K562 (cell line): ENCODE data around the gene DNMT1. TPM values are rescaled to one million over a fixed set of nuclear protein-coding genes. Genes with fewer than 3 reads are reported as not detected.

ENCODE experiments used
- ATAC-seq: fragments of 200-7000 bp; cut with Tn5 transposase; 3 replicates; pipeline ENCODE4 v1.9.1; 2020; ENCODE audit warnings: moderate library complexity
- BruUV-seq: library from RNA; stranded (reverse); fragments of 400-500 nt; replicated peaks from 2 replicates; lab custom pipeline; 2021; lab: Mats Ljungman, UMichigan
- CTCF ChIA-PET: fragments of 300-600 bp; formaldehyde crosslinking; extraction: SDS; loops from one replicate; lab custom pipeline; 2021; ENCODE audit warnings: low intra/inter-chr PET ratio; lab: Yijun Ruan, JAX
- POLR2A ChIA-PET: fragments of 300-600, 350-650 bp; sonication (Branson Sonifier 250); formaldehyde crosslinking; extraction: SDS; loops from one replicate; lab custom pipeline; 2021; ENCODE audit warnings: antibody characterized with exemption, inconsistent platforms; lab: Yijun Ruan, JAX
- DNase-seq, 4 experiments: peaks; one replicate each; pipeline versions ENCODE4 v3.0.0 to v3.0.0-alpha.2; 2011 to 2018; ENCODE audit warnings: low spot score in 3 of 4, mixed read lengths in 3 of 4; ENCODE audit errors: extremely low read depth in 1 of 4
- FAIRE-seq: peaks from 2 replicates; lab custom pipeline; 2011; peaks lifted over from hg19 to GRCh38; lab: Jason Lieb, UNC
- H2AFZ ChIP-seq: 2 replicates; pipeline ENCODE4 v1.6.0; 2011; ENCODE audit warnings: low read depth, low read length, control low read depth, inconsistent platforms
- H3K27ac ChIP-seq: fragments of 200-600 bp; 3 replicates; pipeline ENCODE4 v1.8.0; 2011; ENCODE audit warnings: low read depth, mild to moderate bottlenecking, control low read depth, inconsistent platforms, low read length, moderate library complexity, mixed read lengths; ENCODE audit errors: extremely low read depth
- H3K27me3 ChIP-seq, 2 experiments: fragments of 300-600 bp in 1 of 2; 2 replicates in 1 of 2; 3 replicates in 1 of 2; pipeline versions ENCODE4 v1.6.0 to v1.8.0; 2011; ENCODE audit warnings: inconsistent platforms in 2 of 2, low read length in 2 of 2, mild to moderate bottlenecking in 1 of 2, mixed read lengths in 1 of 2, moderate library complexity in 1 of 2; ENCODE audit not compliant: control insufficient read depth in 2 of 2, insufficient read depth in 2 of 2
- H3K36me3 ChIP-seq: fragments of 300-600 bp; 3 replicates; pipeline ENCODE4 v1.8.0; 2011; ENCODE audit warnings: mild to moderate bottlenecking, low read length, inconsistent platforms; ENCODE audit not compliant: control insufficient read depth, insufficient read depth
- H3K4me1 ChIP-seq, 2 experiments: fragments of 200-600 bp in 1 of 2; replicated peaks in 1 of 2; 2 replicates in 1 of 2; 3 replicates in 1 of 2; pipeline versions ENCODE4 v1.5.1 to v1.8.0; 2011; ENCODE audit warnings: inconsistent platforms in 2 of 2, low read length in 2 of 2, mild to moderate bottlenecking in 1 of 2, mixed read lengths in 1 of 2, moderate library complexity in 1 of 2; ENCODE audit not compliant: control insufficient read depth in 2 of 2, insufficient read depth in 2 of 2
- H3K4me2 ChIP-seq: 2 replicates; pipeline ENCODE4 v1.6.1; 2011; ENCODE audit warnings: low read length, control low read depth, inconsistent platforms, mixed read lengths; ENCODE audit not compliant: insufficient read depth
- H3K4me3 ChIP-seq: fragments of 200-600 bp; sonication (generic), shearing (Covaris generic); 2 replicates; pipeline ENCODE4 v1.5.1; 2016; ENCODE audit warnings: control low read depth, inconsistent platforms
- H3K79me2 ChIP-seq: fragments of 200-600 bp; 3 replicates; pipeline ENCODE4 v1.8.0; 2011; ENCODE audit warnings: low read length, inconsistent platforms; ENCODE audit not compliant: control insufficient read depth, insufficient read depth
- H3K9ac ChIP-seq, 2 experiments: 2 replicates each; pipeline versions ENCODE4 v1.6.0 to v1.6.1; 2011; ENCODE audit warnings: low read depth in 2 of 2, low read length in 2 of 2, control low read depth in 1 of 2, inconsistent platforms in 1 of 2, mild to moderate bottlenecking in 1 of 2, mixed read lengths in 1 of 2; ENCODE audit not compliant: insufficient read depth in 1 of 2
- H3K9me1 ChIP-seq: one replicate; pipeline ENCODE4 v1.6.0; 2011; ENCODE audit warnings: inconsistent platforms, mild to moderate bottlenecking, low read length, moderate library complexity; ENCODE audit not compliant: control insufficient read depth, insufficient read depth
- H3K9me3 ChIP-seq: replicated peaks from 2 replicates; pipeline ENCODE4 v1.5.1; 2011; ENCODE audit warnings: low read depth, low read length, inconsistent platforms; ENCODE audit not compliant: control insufficient read depth, insufficient read depth
- H4K20me1 ChIP-seq: replicated peaks from 2 replicates; pipeline ENCODE4 v1.6.1; 2011; ENCODE audit warnings: low read length, inconsistent platforms, mixed read lengths; ENCODE audit not compliant: control insufficient read depth, insufficient read depth
- POLR2G ChIP-seq: fragments of 200-400 bp; formaldehyde crosslinking; IDR thresholded peaks from 2 replicates; pipeline ENCODE4 v1.6.1; 2017; ENCODE audit warnings: low read depth, mild to moderate bottlenecking, antibody characterized with exemption, low read length, moderate library complexity
- RBFOX2 ChIP-seq: fragments of 200-400 bp; formaldehyde crosslinking; IDR thresholded peaks from 2 replicates; pipeline ENCODE4 v1.6.1; 2017; ENCODE audit warnings: low read depth, mild to moderate bottlenecking, low read length, moderate library complexity
- ZNF175 ChIP-seq: fragments of 200-800 bp; sonication (Bioruptor generic); IDR thresholded peaks from 2 replicates; pipeline ENCODE4 v1.6.1; 2016; ENCODE audit warnings: low read depth, mild to moderate bottlenecking, missing genetic modification characterization, missing compliant biosample characterization
- ZNF583 ChIP-seq: fragments of 250-450 bp; sonication (Bioruptor Pico); IDR thresholded peaks from 2 replicates; pipeline ENCODE4 v1.4.0; 2020
- WGBS: fragments of 100-300 bp; shearing (Covaris generic); methylation state at CpG from one replicate; pipeline ENCODE4 v1.1.6; 2016; ENCODE audit warnings: low coverage, mixed read lengths; ENCODE audit not compliant: insufficient coverage; ENCODE audit errors: missing lambda C conversion rate; 5-methylcytosine and 5-hydroxymethylcytosine counted together
- in situ Hi-C: fragments of 300-500 bp; cut with MboI; formaldehyde crosslinking; loops from 4 replicates; pipeline ENCODE4 v1.15.0; 2018; ENCODE audit warnings: inconsistent platforms, mixed read lengths
- intact Hi-C: fragments of 100-400 bp; cut with micrococcal nuclease; formaldehyde crosslinking; loops from 2 replicates; pipeline ENCODE4 v1.14.2; 2022
- polyA plus RNA-seq, 8 experiments: library from polyadenylated mRNA; depleted of rRNA in 4 of 8; stranded (reverse) in 5 of 8; unstranded in 3 of 8; fragments of >200 nt; fragmentation: Nextera tagmentation in 2 of 8; fragmentation: Illumina TruSeq in 1 of 8; extraction: Ambion mirVana in 2 of 8; extraction: Trizol in 1 of 8; gene quantifications; 2 replicates each; pipeline versions ENCODE4 v1.2.1 to v1.2.3, GENCODE V29; 2011 to 2014; ENCODE audit warnings: inconsistent platforms in 1 of 8, missing spikeins in 1 of 8
- total RNA-seq, 7 experiments: library from RNA; depleted of rRNA in 6 of 7; stranded (reverse); fragments of >200 nt in 6 of 7; fragmentation: Illumina TruSeq in 2 of 7; extraction: Trizol in 2 of 7; gene quantifications; 2 replicates each; pipeline versions ENCODE4 v1.2.1 to v1.2.3, GENCODE V29; 2011 to 2021; ENCODE audit warnings: low replicate concordance in 1 of 7

The DNMT1 gene
- total and polyA plus RNA-seq, 9 of the 15 experiments (the other 6 are each of a cell fraction or from before 2014, with no cell fraction given): 80.1 to 271 (median 121) TPM

DNA sequence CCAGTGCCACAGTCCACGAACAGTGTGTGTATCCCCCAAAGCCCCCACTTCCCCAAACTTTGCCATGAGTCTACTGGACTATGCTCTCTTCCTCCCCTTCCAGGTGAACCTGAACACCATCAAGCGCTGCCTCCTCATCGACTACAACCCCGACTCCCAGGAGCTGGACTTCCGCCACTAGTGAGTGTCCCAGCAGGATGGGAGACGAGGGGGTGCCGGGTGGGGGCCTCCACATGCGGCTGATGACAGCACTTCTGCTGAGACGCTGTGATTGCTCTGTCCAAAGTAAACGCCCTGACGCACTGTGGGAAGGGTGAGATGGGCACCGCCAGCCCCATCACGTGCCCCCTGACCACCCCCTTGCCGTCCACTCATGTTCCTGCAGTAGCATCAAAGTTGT is 85.2 kb downstream of the DNMT1 start:
- TF ChIP-seq ZNF583 (CRISPR knock-in tag): no peak
- Histone ChIP-seq H3K9me3 (no peaks in the 10 kb centered on the region), H3K4me2 (no peak overlapping the region), H3K36me3 (peaks cover 50% of the 10 kb centered on the region), H2AFZ (no peak overlapping the region), H3K9ac (peak overlapping the region in 1 of 2 experiments; percentile 57; a peak in 2 of 4 replicates), H3K27me3 (no peaks in the 10 kb centered on the region), H3K9me1 (no peaks in the 10 kb centered on the region), H4K20me1 (no peaks in the 10 kb centered on the region; the same call in 1 of the 2 replicates), H3K27ac (no peak overlapping the region), H3K79me2 (peaks cover 37% of the 10 kb centered on the region), H3K4me3 (no peak overlapping the region), H3K4me1 (peaks cover 17 to 78% of the 10 kb centered on the region in 2 experiments)
- 88% methylated on average over 9 of the region's 14 CpGs for WGBS
- intact Hi-C loops (no loop called here), in situ Hi-C loops (no loop called here)
- CTCF ChIA-PET: no interaction called here
- ATAC-seq (no peak), DNase-seq (peak in 1 of 4 experiments; percentile 8), FAIRE-seq (no peak)
- no TSS peak for BruUV-seq
- POLR2A ChIA-PET: interaction anchor here (0.5 to 3.9 kb wide), 5 partner anchors 7 to 995 kb away, joined by 4 to 49 read pairs (median 5); partner anchors contain the start of gene EIF3G

DNA sequence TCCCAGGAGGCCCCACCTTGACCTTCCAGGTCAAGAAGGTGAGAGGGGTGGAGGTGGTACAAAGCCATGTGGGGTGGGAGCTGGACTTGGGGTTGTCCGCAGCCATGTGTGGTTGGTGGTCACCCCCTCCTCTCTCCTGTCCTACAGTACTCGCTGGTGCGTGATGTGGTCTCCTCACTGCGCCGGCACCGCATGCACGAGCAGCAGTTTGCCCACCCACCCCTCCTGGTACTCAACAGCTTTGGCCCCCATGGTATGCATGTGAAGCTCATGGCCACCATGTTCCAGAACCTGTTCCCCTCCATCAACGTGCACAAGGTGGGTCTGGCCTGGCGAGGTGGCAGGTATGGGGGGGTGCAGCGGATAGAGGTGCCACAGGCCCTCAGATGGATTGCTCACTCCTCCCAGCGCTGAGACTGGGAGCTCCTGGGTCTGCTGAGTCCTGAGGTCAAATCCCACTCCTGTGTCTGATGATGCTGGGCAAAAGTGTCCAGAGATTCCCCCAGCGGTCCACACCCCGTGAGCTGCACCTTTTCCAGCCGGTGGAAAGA is 86.9 kb downstream of the DNMT1 start:
- Histone ChIP-seq H3K4me2 (peak overlapping the region; percentile 91), H3K36me3 (peaks cover 48% of the 10 kb centered on the region), H3K4me1 (peaks cover 27 to 65% of the 10 kb centered on the region in 2 experiments), H3K9ac (peak overlapping the region; percentile 94 to 98; a peak in 3 of 4 replicates), H4K20me1 (no peaks in the 10 kb centered on the region; the same call in 1 of the 2 replicates), H3K9me1 (no peaks in the 10 kb centered on the region), H3K9me3 (no peaks in the 10 kb centered on the region), H2AFZ (no peak overlapping the region), H3K79me2 (peaks cover 37% of the 10 kb centered on the region), H3K27me3 (no peaks in the 10 kb centered on the region), H3K4me3 (peak overlapping the region; percentile 77; the same call in 1 of the 2 replicates), H3K27ac (peak overlapping the region; percentile 96; the same call in 2 of the 3 replicates)
- no peak for ATAC-seq
- 95% methylated on average over 12 of the region's 14 CpGs for WGBS
- TF ChIP-seq RBFOX2: peak; percentile 76
- no peak for TF ChIP-seq ZNF175 (CRISPR knock-in tag)
- TF ChIP-seq POLR2G: peak; percentile 59
- in situ Hi-C loops (no loop called here), intact Hi-C loops (no loop called here)
- peak in 1 of 4 experiments; percentile 19 for DNase-seq
- POLR2A ChIA-PET: interaction anchor here (0.6 to 3.9 kb wide), 6 partner anchors 9 to 287 kb away, joined by 3 to 49 read pairs (median 3); partner anchors contain the start of gene EIF3G
- no peak for FAIRE-seq
- CTCF ChIA-PET: no interaction called here
- BruUV-seq: no TSS peak
